ENCODE results near the gene NABP2. TPM values are rescaled to one million over a fixed set of nuclear protein-coding genes. Genes with fewer than 3 reads are reported as not detected.

The NABP2 gene
- polyA plus RNA-seq, 1 of the 3 experiments (the other 2 are of a cell fraction): 49.3 TPM

DNA sequence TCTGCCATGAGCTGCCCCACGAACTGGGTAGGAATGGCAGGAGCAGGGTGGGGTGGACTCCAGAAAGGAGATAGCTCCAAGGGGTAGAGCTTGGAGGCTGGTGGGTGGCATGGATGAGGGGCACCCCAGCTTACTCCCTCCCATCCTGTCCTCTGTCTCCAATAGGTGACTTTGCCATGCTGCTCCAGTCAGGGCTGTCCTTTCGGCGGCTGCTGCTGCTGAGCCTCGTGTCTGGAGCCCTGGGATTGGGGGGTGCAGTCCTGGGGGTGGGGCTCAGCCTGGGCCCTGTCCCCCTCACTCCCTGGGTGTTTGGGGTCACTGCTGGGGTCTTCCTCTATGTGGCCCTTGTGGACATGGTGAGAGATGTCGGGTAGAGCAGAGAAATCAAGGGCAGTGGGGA is 12.8 kb downstream of the NABP2 start:
- H3K4me3 ChIP-seq (ENCODE audit: low read depth in 2 of 2, low read length in 1 of 2): no peak overlapping the region
- peaks cover 14% of the 10 kb centered on the region for H3F3A ChIP-seq (replicated peaks; ENCODE audit: insufficient read depth)
- POLR2A ChIA-PET: interaction anchor here (0.6 to 1.6 kb wide), 3 partner anchors 11 to 49 kb away, joined by 3 to 5 read pairs (median 3); partner anchors contain the start of gene RNF41
- no peak overlapping the region for H2AFZ ChIP-seq (ENCODE audit: low read depth)
- 91% methylated on average over 1 of the region's 5 CpGs for WGBS (ENCODE audit: low lambda C conversion rate)
- H3K36me3 ChIP-seq (replicated peaks in 1 of 2; ENCODE audit: control insufficient read depth in 1 of 2, insufficient read depth in 2 of 2, low read length in 1 of 2): peaks cover 8 to 53% of the 10 kb centered on the region in 2 experiments
- H3K9ac ChIP-seq: no peak overlapping the region
- H3K9me3 ChIP-seq: no peaks in the 10 kb centered on the region
- peaks cover 0 to 7% of the 10 kb centered on the region in 2 experiments; a peak in 1 of 4 replicates for H3K4me1 ChIP-seq (ENCODE audit: control insufficient read depth in 1 of 2, insufficient read depth in 2 of 2, low read depth in 1 of 2, low read length in 1 of 2)
- no peaks in the 10 kb centered on the region for H3K9me2 ChIP-seq
- TF ChIP-seq POLR2AphosphoS5 (IDR thresholded peaks at IDR 0.05; ENCODE audit: low read depth, low read length) (no peak), JUND (IDR thresholded peaks at IDR 0.05) (no peak), MEF2A (IDR thresholded peaks at IDR 0.05; ENCODE audit: borderline replicate concordance, low read depth) (no peak), RAD21 (IDR thresholded peaks at IDR 0.05; ENCODE audit: low read length) (no peak), RFX5 (IDR thresholded peaks at IDR 0.05; ENCODE audit: low read length) (no peak), TCF12 (IDR thresholded peaks at IDR 0.05) (no peak), TEAD4 (IDR thresholded peaks at IDR 0.05; ENCODE audit: borderline replicate concordance, insufficient read depth) (no peak), FOXJ3 (CRISPR knock-in tag; IDR thresholded peaks at IDR 0.05) (no peak), NRF1 (IDR thresholded peaks at IDR 0.05; ENCODE audit: low read depth, low read length) (no peak), EZH2phosphoT487 (IDR thresholded peaks at IDR 0.05; ENCODE audit: borderline replicate concordance, low read depth) (no peak), CHD2 (IDR thresholded peaks at IDR 0.05; ENCODE audit: low read length, partially characterized antibody) (no peak)
- TF ChIP-seq, protein P1, sequence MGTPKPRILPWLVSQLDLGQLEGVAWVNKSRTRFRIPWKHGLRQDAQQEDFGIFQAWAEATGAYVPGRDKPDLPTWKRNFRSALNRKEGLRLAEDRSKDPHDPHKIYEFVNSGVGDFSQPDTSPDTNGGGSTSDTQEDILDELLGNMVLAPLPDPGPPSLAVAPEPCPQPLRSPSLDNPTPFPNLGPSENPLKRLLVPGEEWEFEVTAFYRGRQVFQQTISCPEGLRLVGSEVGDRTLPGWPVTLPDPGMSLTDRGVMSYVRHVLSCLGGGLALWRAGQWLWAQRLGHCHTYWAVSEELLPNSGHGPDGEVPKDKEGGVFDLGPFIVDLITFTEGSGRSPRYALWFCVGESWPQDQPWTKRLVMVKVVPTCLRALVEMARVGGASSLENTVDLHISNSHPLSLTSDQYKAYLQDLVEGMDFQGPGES (IDR thresholded peaks at IDR 0.05; ENCODE audit: low read depth, low read length): no peak
- no peak overlapping the region for H3K4me2 ChIP-seq
- 0 out of 2 replicates have a peak, but pooled peaks cover 4% of the 10 kb centered on the region for H4K20me1 ChIP-seq (ENCODE audit: insufficient read depth)
- CTCF ChIA-PET: interaction anchor here (1.9 to 4.9 kb wide), 4 partner anchors 10 to 47 kb away, joined by 4 to 31 read pairs (median 6); partner anchors contain the start of genes ANKRD52 and SMARCC2
- DNase-seq: no peak
- H3K27me3 ChIP-seq (ENCODE audit: insufficient read depth): no peaks in the 10 kb centered on the region
- peaks cover 3% of the 10 kb centered on the region; the same call in 1 of the 2 replicates for H3K79me2 ChIP-seq (ENCODE audit: insufficient read depth)
- H3K27ac ChIP-seq (ENCODE audit: low read depth in 2 of 2, low read length in 1 of 2): no peak overlapping the region

DNA sequence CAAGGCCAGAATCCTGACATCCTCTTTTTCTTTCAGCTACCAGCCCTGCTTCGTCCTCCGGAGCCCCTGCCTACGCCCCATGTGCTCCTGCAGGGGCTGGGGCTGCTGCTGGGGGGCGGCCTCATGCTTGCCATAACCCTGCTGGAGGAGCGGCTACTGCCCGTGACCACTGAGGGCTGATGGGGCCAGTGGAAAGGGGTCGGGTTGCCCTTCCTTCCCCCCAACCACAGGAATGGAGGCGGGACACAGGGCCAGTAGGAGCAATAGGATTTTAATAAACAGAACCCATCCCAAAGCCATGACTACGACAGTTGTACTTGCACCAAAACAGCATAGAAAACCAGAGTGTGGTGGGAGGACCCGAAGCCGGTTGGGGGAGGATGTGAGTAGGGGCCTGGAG is 13.4 kb downstream of the NABP2 start:
- no peak overlapping the region for H3K9ac ChIP-seq
- H3K36me3 ChIP-seq (replicated peaks in 1 of 2; ENCODE audit: control insufficient read depth in 1 of 2, insufficient read depth in 2 of 2, low read length in 1 of 2): peaks cover 8 to 59% of the 10 kb centered on the region in 2 experiments
- no peak overlapping the region for H3K27ac ChIP-seq (ENCODE audit: low read depth in 2 of 2, low read length in 1 of 2)
- 83% methylated on average over 8 of the region's 11 CpGs for WGBS (ENCODE audit: low lambda C conversion rate)
- TF ChIP-seq, protein P2, sequence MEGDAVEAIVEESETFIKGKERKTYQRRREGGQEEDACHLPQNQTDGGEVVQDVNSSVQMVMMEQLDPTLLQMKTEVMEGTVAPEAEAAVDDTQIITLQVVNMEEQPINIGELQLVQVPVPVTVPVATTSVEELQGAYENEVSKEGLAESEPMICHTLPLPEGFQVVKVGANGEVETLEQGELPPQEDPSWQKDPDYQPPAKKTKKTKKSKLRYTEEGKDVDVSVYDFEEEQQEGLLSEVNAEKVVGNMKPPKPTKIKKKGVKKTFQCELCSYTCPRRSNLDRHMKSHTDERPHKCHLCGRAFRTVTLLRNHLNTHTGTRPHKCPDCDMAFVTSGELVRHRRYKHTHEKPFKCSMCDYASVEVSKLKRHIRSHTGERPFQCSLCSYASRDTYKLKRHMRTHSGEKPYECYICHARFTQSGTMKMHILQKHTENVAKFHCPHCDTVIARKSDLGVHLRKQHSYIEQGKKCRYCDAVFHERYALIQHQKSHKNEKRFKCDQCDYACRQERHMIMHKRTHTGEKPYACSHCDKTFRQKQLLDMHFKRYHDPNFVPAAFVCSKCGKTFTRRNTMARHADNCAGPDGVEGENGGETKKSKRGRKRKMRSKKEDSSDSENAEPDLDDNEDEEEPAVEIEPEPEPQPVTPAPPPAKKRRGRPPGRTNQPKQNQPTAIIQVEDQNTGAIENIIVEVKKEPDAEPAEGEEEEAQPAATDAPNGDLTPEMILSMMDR (IDR thresholded peaks at IDR 0.05): no peak
- no peak for TF ChIP-seq MXI1 (IDR thresholded peaks at IDR 0.05; ENCODE audit: low read depth, low read length)
- no peak overlapping the region for H2AFZ ChIP-seq (ENCODE audit: low read depth)
- no peaks in the 10 kb centered on the region for H3K9me2 ChIP-seq
- H3K4me2 ChIP-seq: no peak overlapping the region
- ChIA-PET POLR2A (interaction anchor here (0.6 to 1.6 kb wide), 3 partner anchors 11 to 49 kb away, joined by 3 to 5 read pairs (median 3); partner anchors contain the start of gene RNF41), CTCF (interaction anchor here (1.4 to 1.9 kb wide), 2 partner anchors 20 to 48 kb away, joined by 6 to 7 read pairs; partner anchors contain the start of genes ANKRD52 and SMARCC2)
- H3K9me3 ChIP-seq: no peaks in the 10 kb centered on the region
- no peak overlapping the region for H3K4me3 ChIP-seq (ENCODE audit: low read depth in 2 of 2, low read length in 1 of 2)
- peaks cover 3% of the 10 kb centered on the region; the same call in 1 of the 2 replicates for H3K79me2 ChIP-seq (ENCODE audit: insufficient read depth)
- H3K27me3 ChIP-seq (ENCODE audit: insufficient read depth): no peaks in the 10 kb centered on the region
- peaks cover 14% of the 10 kb centered on the region for H3F3A ChIP-seq (replicated peaks; ENCODE audit: insufficient read depth)
- H4K20me1 ChIP-seq (ENCODE audit: insufficient read depth): peaks cover 9% of the 10 kb centered on the region; the same call in 1 of the 2 replicates
- H3K4me1 ChIP-seq (ENCODE audit: control insufficient read depth in 1 of 2, insufficient read depth in 2 of 2, low read depth in 1 of 2, low read length in 1 of 2): peaks cover 0 to 7% of the 10 kb centered on the region in 2 experiments; a peak in 1 of 4 replicates
- DNase-seq: no peak

All from SK-N-SH (cell line).